ENCODE data around the gene DZANK1. TPM values are rescaled to one million over a fixed set of nuclear protein-coding genes. Genes with fewer than 3 reads are reported as not detected.
"Not testable (repeated sequence)": the region's sequence is repeated elsewhere in the genome, so short reads cannot be mapped to it uniquely, and the experiment has no call there.

The DZANK1 gene
- total RNA-seq, 1 donor from 2014 or later, result 1.8 TPM

DNA sequence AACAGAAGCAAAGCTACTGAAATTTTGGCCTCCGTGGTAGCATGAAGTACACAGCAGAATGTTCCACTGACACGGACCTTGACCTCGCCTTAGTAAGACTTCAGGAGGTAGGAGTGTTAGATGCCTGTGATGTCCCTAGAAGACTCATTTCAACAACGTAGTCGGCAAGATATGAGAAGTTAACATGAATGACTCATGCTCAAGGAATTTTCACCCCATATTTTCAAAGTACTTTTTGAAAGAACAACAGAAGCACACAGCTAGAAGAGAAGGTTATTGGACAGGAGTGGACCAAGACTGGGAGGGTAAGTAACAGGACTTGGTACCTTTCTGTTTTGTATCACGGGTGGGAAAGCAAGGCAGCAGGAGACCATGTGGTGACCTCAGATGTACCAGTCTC lies 78.0 kb downstream of the DZANK1 start:
- Mint-ChIP-seq H3K4me3 (no peak overlapping the region), H3K9me3 (no peaks in the 10 kb centered on the region), H3K36me3 (ENCODE audit: low read depth) (no peaks in the 10 kb centered on the region)

DNA sequence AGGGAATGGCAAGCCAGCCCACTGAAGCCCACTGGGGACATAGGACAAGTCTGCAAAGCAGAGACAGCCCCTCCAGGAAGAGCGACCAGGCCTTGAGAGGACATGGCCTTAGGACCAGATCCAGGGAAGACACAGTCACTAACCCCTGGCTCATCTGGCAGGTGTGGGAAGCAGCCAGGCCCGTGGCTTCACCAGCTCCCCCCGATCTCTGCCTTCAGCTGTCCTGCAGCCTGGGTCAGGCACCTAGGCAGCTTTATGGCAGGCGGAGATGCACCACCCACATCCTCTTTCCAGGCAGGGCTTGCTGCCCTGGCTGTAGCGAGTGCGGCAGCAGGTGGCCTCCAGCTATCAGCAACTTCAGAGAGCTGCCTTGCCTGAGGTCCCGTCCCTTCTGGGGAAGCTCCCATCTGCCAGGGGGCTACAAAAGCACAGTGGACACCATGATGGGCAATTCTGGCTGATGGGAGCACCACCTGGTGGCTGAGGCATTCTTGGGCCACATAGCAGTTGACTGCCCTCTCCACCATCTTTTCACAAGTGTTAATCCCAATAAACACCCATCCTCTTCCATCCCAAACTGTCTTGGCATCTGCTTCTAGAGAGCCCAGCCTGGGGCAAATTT lies 85.8 kb downstream of the DZANK1 start:
- no peak overlapping the region for H3K4me3 Mint-ChIP-seq
- no peak for DNase-seq
- no peaks in the 10 kb centered on the region for H3K9me3 Mint-ChIP-seq
- no peaks in the 10 kb centered on the region for H3K36me3 Mint-ChIP-seq (ENCODE audit: low read depth)
- intact Hi-C loops (cut with micrococcal nuclease), result no loop called here
- peaks cover 2% of the 10 kb centered on the region for H3K4me1 Mint-ChIP-seq
- H3K27ac Mint-ChIP-seq, result no peak overlapping the region
- peaks cover 3% of the 10 kb centered on the region for H3K27me3 Mint-ChIP-seq

More for the DNA sequence above, 78.0 kb downstream of the DZANK1 start:
- no peak for DNase-seq
- intact Hi-C loops (cut with micrococcal nuclease), result no loop called here
- H3K27me3 Mint-ChIP-seq, result no peaks in the 10 kb centered on the region
- H3K27ac Mint-ChIP-seq, result no peak overlapping the region
- no peaks in the 10 kb centered on the region for H3K4me1 Mint-ChIP-seq

DNA sequence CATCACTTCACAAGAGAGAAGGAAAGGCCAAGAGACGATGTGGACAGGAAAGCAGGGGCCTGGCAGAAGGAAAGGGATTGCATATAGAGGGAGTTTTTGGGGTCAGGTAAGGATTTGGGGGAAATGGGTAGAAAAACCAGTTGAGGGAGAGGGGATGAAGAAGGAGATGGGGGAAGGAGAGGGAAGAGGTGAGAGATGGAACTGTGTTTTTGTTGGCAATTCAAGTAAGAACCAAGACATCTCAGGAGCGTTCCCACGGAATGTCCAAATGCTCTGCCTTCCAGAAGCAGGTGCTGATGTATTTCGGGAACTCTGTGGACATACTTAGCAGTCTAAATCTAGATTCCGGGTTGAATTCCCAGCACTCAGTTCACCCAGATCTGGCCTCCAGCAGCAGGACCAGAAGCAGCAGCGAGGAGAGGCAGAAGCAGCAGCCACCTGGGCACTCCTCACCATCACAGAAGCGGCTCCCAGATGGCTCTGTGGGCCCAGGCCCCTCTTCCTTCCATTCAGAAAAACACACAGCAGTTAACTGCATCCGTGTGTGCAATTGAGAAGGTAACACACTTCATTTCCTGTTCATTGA lies 88.8 kb downstream of the DZANK1 start:
- Mint-ChIP-seq H3K36me3 (ENCODE audit: low read depth) (no peaks in the 10 kb centered on the region), H3K27ac (no peak overlapping the region), H3K4me1 (peaks cover 2% of the 10 kb centered on the region), H3K27me3 (peaks cover 3% of the 10 kb centered on the region), H3K4me3 (no peak overlapping the region), H3K9me3 (no peaks in the 10 kb centered on the region)
- DNase-seq, result no peak
- intact Hi-C loops (cut with micrococcal nuclease), result no loop called here

DNA sequence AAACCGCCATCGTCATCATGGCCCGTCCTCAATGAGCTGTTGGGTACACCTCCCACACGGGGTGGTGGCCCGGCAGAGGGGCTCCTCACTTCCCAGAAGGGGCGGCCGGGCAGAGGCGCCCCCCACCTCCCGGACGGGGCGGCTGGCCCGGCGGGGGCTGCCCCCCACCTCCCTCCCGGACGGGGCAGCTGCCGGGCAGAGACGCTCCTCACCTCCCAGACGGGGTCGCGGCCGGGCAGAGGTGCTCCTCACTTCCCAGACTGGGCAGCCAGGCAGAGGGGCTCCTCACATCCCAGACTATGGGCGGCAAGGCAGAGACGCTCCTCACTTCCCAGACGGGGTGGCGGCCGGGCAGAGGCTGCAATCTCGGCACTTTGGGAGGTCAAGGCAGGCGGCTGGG lies 91.3 kb downstream of the DZANK1 start:
- H3K4me1 Mint-ChIP-seq; H3K9me3 Mint-ChIP-seq; H3K36me3 Mint-ChIP-seq (ENCODE audit: low read depth); H3K4me3 Mint-ChIP-seq; intact Hi-C loops (cut with micrococcal nuclease); DNase-seq; H3K27me3 Mint-ChIP-seq; H3K27ac Mint-ChIP-seq: not testable (repeated sequence)

DNA sequence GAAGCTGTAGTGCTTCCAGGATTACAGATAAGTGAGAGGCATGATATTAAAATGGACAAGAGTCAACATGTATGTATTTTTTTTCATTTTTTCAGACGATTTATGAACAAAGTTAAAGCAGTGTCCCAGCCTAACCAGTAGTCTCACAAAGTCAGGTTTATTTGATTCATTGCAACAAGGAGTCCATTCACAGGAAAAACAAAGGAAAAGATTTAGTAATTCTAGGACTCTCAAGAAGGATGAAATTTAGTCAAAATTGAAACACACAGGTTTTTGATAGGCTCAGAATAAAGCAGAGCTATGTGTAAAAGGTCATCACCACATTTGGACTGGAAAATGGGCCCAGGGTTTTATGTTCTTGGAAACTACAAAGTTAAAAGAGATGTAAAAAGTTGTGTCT lies 94.5 kb downstream of the DZANK1 start:
- intact Hi-C loops (cut with micrococcal nuclease), result no loop called here
- H3K4me3 Mint-ChIP-seq, result no peak overlapping the region
- no peaks in the 10 kb centered on the region for H3K9me3 Mint-ChIP-seq
- no peaks in the 10 kb centered on the region for H3K4me1 Mint-ChIP-seq
- H3K27ac Mint-ChIP-seq, result no peak overlapping the region
- H3K27me3 Mint-ChIP-seq, result peaks cover 3% of the 10 kb centered on the region
- no peak for DNase-seq
- no peaks in the 10 kb centered on the region for H3K36me3 Mint-ChIP-seq (ENCODE audit: low read depth)

DNA sequence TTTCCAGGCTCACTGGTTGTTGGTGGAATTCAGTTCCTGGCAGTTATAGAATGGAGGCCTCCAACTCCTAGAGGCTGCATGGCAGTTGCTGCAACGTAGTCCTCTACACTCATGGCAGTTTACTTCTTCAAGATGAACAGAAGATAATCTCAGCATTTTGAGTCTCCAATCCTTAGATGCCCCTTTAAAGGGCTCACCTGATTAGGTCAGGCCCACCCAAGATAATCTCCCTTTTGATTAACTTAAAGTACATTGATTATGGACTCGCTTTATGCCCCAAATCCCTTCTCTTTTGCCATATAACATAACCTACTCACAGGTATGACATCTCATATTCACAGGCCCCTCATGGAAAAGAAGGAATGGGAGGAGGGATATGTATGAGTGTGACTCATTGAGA lies 102.1 kb downstream of the DZANK1 start:
- Mint-ChIP-seq H3K9me3 (no peaks in the 10 kb centered on the region), H3K36me3 (ENCODE audit: low read depth) (no peaks in the 10 kb centered on the region), H3K27ac (no peak overlapping the region), H3K27me3 (no peaks in the 10 kb centered on the region), H3K4me3 (no peak overlapping the region), H3K4me1 (no peaks in the 10 kb centered on the region)
- DNase-seq, result peak; percentile 33
- intact Hi-C loops (cut with micrococcal nuclease), result no loop called here

DNA sequence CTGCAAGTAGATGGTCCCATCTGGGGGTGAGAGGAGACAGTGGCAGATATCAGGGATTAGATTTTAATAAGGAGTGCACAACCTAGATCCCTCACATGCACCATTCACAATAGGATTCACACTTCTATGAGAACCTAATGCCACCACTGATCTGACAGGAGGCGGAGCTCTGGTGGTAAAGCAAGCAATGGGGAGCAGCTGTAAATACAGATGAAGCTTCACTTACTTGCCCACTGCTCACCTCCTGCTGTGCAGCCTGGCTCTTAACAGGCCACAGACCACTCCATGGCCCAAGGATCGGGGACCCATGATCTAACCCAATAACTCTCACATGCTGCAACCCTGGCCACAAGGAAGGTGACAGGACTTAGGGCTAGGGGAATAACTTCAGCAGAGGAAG lies 103.1 kb downstream of the DZANK1 start:
- peak; percentile 34 for DNase-seq

DNA sequence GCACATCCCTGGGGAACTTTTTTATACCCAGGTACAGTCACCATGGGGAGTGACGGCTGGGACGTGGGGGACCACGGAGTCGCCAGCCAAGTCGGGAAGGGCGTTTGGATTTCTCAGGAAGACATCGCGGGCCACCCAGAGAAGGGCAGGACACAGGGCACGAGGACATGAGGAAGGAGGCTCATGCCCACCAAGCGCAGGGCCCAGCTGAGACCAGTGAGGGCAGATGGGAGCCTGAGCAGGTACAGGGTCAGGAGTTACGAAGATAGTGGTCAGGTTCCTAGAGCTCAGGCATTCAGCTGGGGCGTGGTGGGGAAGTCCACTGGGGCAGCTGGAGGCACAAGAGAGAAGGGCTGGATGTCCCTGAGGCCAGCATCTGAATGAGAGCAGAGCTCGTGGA lies 103.9 kb downstream of the DZANK1 start:
- no peak overlapping the region for H3K4me3 Mint-ChIP-seq
- H3K27me3 Mint-ChIP-seq, result peaks cover 2% of the 10 kb centered on the region
- H3K36me3 Mint-ChIP-seq (ENCODE audit: low read depth), result no peaks in the 10 kb centered on the region
- no peaks in the 10 kb centered on the region for H3K4me1 Mint-ChIP-seq
- intact Hi-C loops (cut with micrococcal nuclease), result no loop called here
- no peaks in the 10 kb centered on the region for H3K9me3 Mint-ChIP-seq
- peak; percentile 40 for DNase-seq
- H3K27ac Mint-ChIP-seq, result no peak overlapping the region

More for the DNA sequence above, 103.1 kb downstream of the DZANK1 start:
- Mint-ChIP-seq H3K4me3 (no peak overlapping the region), H3K36me3 (ENCODE audit: low read depth) (no peaks in the 10 kb centered on the region), H3K4me1 (no peaks in the 10 kb centered on the region), H3K27me3 (no peaks in the 10 kb centered on the region), H3K9me3 (no peaks in the 10 kb centered on the region), H3K27ac (no peak overlapping the region)
- intact Hi-C loops (cut with micrococcal nuclease), result no loop called here

DNA sequence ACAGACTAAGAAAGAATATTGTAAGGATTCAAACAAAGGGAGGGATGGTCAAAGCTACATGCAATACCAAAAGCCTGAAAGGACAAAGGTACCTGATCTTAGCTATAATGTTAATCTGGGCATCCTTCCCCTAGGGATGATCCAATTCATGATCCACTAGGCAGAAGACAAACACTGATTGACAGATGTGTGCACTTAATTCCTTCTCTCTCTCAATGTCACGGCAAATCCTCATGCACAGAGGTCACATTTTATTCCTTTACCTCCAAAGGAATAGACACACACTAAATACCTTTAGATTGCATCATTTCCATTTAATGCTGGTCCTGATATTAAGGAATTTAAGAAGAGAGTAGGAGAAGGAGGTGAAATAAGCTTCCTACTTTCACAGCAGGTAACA lies 105.2 kb downstream of the DZANK1 start:
- Mint-ChIP-seq H3K27me3 (peaks cover 4% of the 10 kb centered on the region), H3K9me3 (no peaks in the 10 kb centered on the region), H3K4me3 (no peak overlapping the region), H3K4me1 (no peaks in the 10 kb centered on the region), H3K36me3 (ENCODE audit: low read depth) (no peaks in the 10 kb centered on the region), H3K27ac (no peak overlapping the region)
- no peak for DNase-seq
- intact Hi-C loops (cut with micrococcal nuclease), result no loop called here

DNA sequence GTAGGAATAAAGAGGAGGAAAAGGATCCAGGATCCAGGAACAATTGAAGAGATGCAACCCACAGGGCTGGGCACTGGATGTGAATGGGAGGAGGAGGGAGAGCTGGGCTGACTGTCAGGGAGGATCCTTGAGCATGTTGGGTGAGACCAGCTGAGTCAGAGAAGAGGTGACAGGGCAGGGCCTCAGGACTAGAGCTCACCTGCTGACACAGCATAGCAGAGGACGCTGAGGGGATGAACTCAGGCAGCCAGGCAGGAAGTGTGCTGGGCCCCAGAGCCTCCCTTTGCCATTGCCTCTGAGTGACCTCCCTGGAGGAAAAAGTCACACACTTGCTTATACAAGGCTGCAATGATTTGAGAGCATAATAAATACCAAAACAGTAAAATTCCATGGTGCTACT lies 106.2 kb downstream of the DZANK1 start:
- Mint-ChIP-seq H3K27me3 (peaks cover 4% of the 10 kb centered on the region), H3K9me3 (no peaks in the 10 kb centered on the region), H3K27ac (no peak overlapping the region), H3K4me1 (no peaks in the 10 kb centered on the region), H3K4me3 (no peak overlapping the region), H3K36me3 (ENCODE audit: low read depth) (no peaks in the 10 kb centered on the region)
- DNase-seq, result no peak
- intact Hi-C loops (cut with micrococcal nuclease), result no loop called here

DNA sequence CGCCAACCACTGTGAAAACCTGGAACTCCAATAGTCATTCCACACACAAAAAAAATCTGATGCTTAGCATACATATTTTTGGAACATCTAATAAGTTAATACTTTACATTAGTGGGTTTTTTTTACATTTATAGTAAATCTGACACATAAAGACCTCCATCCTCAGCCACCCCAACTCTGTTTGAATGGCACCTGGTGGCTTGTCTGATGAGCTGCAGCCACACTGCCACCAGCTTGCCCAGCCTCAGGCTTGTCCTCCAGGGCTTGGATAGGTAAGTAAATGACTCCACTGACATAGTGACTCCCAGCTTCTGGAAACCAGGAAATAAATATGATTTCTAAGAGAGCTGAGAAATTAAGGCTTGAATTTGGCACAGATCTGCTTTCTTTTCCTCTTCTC lies 107.0 kb downstream of the DZANK1 start:
- H3K36me3 Mint-ChIP-seq (ENCODE audit: low read depth), result no peaks in the 10 kb centered on the region
- H3K4me3 Mint-ChIP-seq, result no peak overlapping the region
- no peaks in the 10 kb centered on the region for H3K9me3 Mint-ChIP-seq
- H3K4me1 Mint-ChIP-seq, result no peaks in the 10 kb centered on the region
- H3K27me3 Mint-ChIP-seq, result peaks cover 6% of the 10 kb centered on the region
- intact Hi-C loops (cut with micrococcal nuclease), result no loop called here
- H3K27ac Mint-ChIP-seq, result no peak overlapping the region
- no peak for DNase-seq

DNA sequence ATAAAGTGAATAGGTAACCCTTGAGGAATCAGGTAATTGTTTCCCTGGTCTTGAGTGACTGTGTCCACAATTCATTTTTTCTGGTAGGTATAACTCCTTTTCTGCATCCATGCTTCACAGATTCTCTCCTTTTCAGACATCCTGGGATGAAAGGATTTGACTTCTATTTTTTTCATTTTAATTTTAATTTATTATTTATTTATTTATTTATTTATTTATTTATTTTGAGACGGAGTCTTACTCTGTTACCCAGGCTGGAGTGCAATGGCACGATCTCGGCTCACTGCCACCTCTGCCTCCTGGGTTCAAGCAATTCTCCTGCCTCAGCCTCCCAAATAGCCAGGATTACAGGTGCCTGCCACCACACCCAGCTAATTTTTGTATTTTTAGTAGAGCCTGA lies 117.1 kb downstream of the DZANK1 start:
- DNase-seq; H3K4me1 Mint-ChIP-seq; H3K36me3 Mint-ChIP-seq (ENCODE audit: low read depth); H3K27me3 Mint-ChIP-seq; H3K4me3 Mint-ChIP-seq; H3K9me3 Mint-ChIP-seq; H3K27ac Mint-ChIP-seq; intact Hi-C loops (cut with micrococcal nuclease): not testable (repeated sequence)
